OCI-LY1 (cell line): ENCODE results near the gene SLC26A8.

ENCODE experiments used
- H2AFZ ChIP-seq: fragments of 200-600 bp; sonication (generic), shearing (Covaris generic); 2 replicates; pipeline ENCODE4 v1.6.0; 2014; ENCODE audit warnings: antibody characterized with exemption, mild to moderate bottlenecking, low read length
- H3F3A ChIP-seq: fragments of 200-600 bp; sonication (generic), shearing (Covaris generic); 2 replicates; pipeline ENCODE4 v1.6.0; 2014; ENCODE audit warnings: mild to moderate bottlenecking, antibody characterized with exemption, low read length, moderate library complexity; ENCODE audit not compliant: insufficient read depth
- H3K27ac ChIP-seq: fragments of 200-600 bp; sonication (generic); 2 replicates; pipeline ENCODE4 v1.5.1; 2014; ENCODE audit warnings: low read length, mixed run types, mild to moderate bottlenecking, low read depth; ENCODE audit not compliant: poor library complexity, severe bottlenecking
- H3K27me3 ChIP-seq: fragments of 200-600 bp; sonication (generic); 2 replicates; pipeline ENCODE4 v1.6.0; 2014; ENCODE audit warnings: antibody characterized with exemption, mild to moderate bottlenecking, low read length, moderate library complexity; ENCODE audit not compliant: insufficient read depth
- H3K36me3 ChIP-seq: fragments of 200-600 bp; sonication (generic); 2 replicates; pipeline ENCODE4 v1.6.1; 2014; ENCODE audit warnings: mild to moderate bottlenecking, antibody characterized with exemption, low read length, moderate library complexity, mixed read lengths; ENCODE audit not compliant: insufficient read depth
- H3K4me1 ChIP-seq: fragments of 200-600 bp; sonication (generic); 2 replicates; pipeline ENCODE4 v1.5.1; 2014; ENCODE audit warnings: mild to moderate bottlenecking, low read length, moderate library complexity; ENCODE audit not compliant: insufficient read depth, severe bottlenecking
- H3K4me2 ChIP-seq: fragments of 200-600 bp; sonication (generic), shearing (Covaris generic); 2 replicates; pipeline ENCODE4 v1.6.1; 2014; ENCODE audit warnings: low read length
- H3K4me3 ChIP-seq: fragments of 200-600 bp; sonication (generic); 2 replicates; pipeline ENCODE4 v1.5.1; 2014; ENCODE audit warnings: low read length, low read depth, mild to moderate bottlenecking, mixed read lengths; ENCODE audit not compliant: poor library complexity, severe bottlenecking
- H3K79me2 ChIP-seq: fragments of 200-600 bp; shearing (Covaris generic); 2 replicates; pipeline ENCODE4 v1.6.1; 2016; ENCODE audit warnings: mixed run types, low read length, mixed read lengths; ENCODE audit not compliant: insufficient read depth
- H3K9ac ChIP-seq: fragments of 200-600 bp; sonication (generic), shearing (Covaris generic); 2 replicates; pipeline ENCODE4 v1.6.1; 2014; ENCODE audit warnings: mild to moderate bottlenecking, low read length, mixed read lengths
- H3K9me2 ChIP-seq: fragments of 200-600 bp; sonication (generic), shearing (Covaris generic); 2 replicates; pipeline ENCODE4 v1.6.1; 2014; ENCODE audit warnings: low read depth, mild to moderate bottlenecking, low read length, mixed read lengths
- H3K9me3 ChIP-seq: fragments of 200-600 bp; shearing (Covaris generic); 2 replicates; pipeline ENCODE4 v1.6.1; 2014; ENCODE audit warnings: low read length, mixed read lengths
- H4K20me1 ChIP-seq: fragments of 200-600 bp; sonication (generic), shearing (Covaris generic); 2 replicates; pipeline ENCODE4 v1.6.0; 2016; ENCODE audit warnings: mild to moderate bottlenecking, low read length; ENCODE audit not compliant: insufficient read depth
- CTCF ChIP-seq: fragments of 200-600 bp; sonication (generic), shearing (Covaris generic); IDR thresholded peaks from 2 replicates; pipeline ENCODE4 v1.5.1; 2017; ENCODE audit warnings: mild to moderate bottlenecking, antibody characterized with exemption, low read length, moderate library complexity, mixed read lengths
- EZH2 ChIP-seq: fragments of 200-600 bp; sonication (generic), shearing (Covaris generic); IDR thresholded peaks from 2 replicates; pipeline ENCODE4 v1.8.0; 2017; ENCODE audit warnings: borderline replicate concordance, mixed run types, mild to moderate bottlenecking, antibody characterized with exemption, low read length, moderate library complexity, mixed read lengths

Gene SLC26A8

GRCh38 chr6:35925961-35926360 lies 98.5 kb downstream of the SLC26A8 start:
- Histone ChIP-seq H3K27ac (no peak overlapping the region), H3K9me3 (no peaks in the 10 kb centered on the region), H3K4me2 (no peak overlapping the region), H3K4me1 (peaks cover 14% of the 10 kb centered on the region), H2AFZ (no peak overlapping the region), H3K27me3 (no peaks in the 10 kb centered on the region), H3K9me2 (no peaks in the 10 kb centered on the region), H3K36me3 (no peaks in the 10 kb centered on the region), H3K9ac (no peak overlapping the region), H3K4me3 (no peak overlapping the region), H4K20me1 (no peaks in the 10 kb centered on the region), H3F3A (no peaks in the 10 kb centered on the region), H3K79me2 (no peaks in the 10 kb centered on the region)
- TF ChIP-seq CTCF, result no peak
- TF ChIP-seq EZH2, result no peak

GRCh38 chr6:35924146-35924545 lies 100.3 kb downstream of the SLC26A8 start:
- no peak overlapping the region for H3K9ac ChIP-seq
- H3K9me3 ChIP-seq, result no peaks in the 10 kb centered on the region
- H3K27ac ChIP-seq, result no peak overlapping the region
- no peaks in the 10 kb centered on the region for H3F3A ChIP-seq
- no peaks in the 10 kb centered on the region for H3K27me3 ChIP-seq
- no peaks in the 10 kb centered on the region for H3K9me2 ChIP-seq
- H3K36me3 ChIP-seq, result no peaks in the 10 kb centered on the region
- peaks cover 12% of the 10 kb centered on the region for H3K79me2 ChIP-seq
- H4K20me1 ChIP-seq, result no peaks in the 10 kb centered on the region
- H3K4me2 ChIP-seq, result no peak overlapping the region
- no peak for TF ChIP-seq CTCF
- no peak for TF ChIP-seq EZH2
- peaks cover 14% of the 10 kb centered on the region for H3K4me1 ChIP-seq
- H2AFZ ChIP-seq, result no peak overlapping the region
- no peak overlapping the region for H3K4me3 ChIP-seq

GRCh38 chr6:35922139-35922554 lies 102.3 kb downstream of the SLC26A8 start:
- no peaks in the 10 kb centered on the region for H4K20me1 ChIP-seq
- peak overlapping the region; percentile 40 for H3K27ac ChIP-seq
- H3F3A ChIP-seq, result no peaks in the 10 kb centered on the region
- H3K27me3 ChIP-seq, result no peaks in the 10 kb centered on the region
- no peaks in the 10 kb centered on the region for H3K9me2 ChIP-seq
- H3K4me2 ChIP-seq, result peak overlapping the region; percentile 87
- H2AFZ ChIP-seq, result no peak overlapping the region
- H3K9me3 ChIP-seq, result no peaks in the 10 kb centered on the region
- peak overlapping the region; percentile 78 for H3K4me3 ChIP-seq
- H3K9ac ChIP-seq, result peak overlapping the region; percentile 85
- TF ChIP-seq EZH2 (no peak), CTCF (no peak)
- peaks cover 32% of the 10 kb centered on the region for H3K79me2 ChIP-seq
- peaks cover 10% of the 10 kb centered on the region for H3K36me3 ChIP-seq
- peaks cover 34% of the 10 kb centered on the region for H3K4me1 ChIP-seq
